ENCODE data around the gene OTUB1. TPM values are rescaled to one million over a fixed set of nuclear protein-coding genes. Genes with fewer than 3 reads are reported as not detected.

The OTUB1 gene
- total RNA-seq, 1 donor from 2014 or later = 60.6 TPM

GRCh38 chr11:63986932-63987513, 785 bp downstream of the OTUB1 start:
- Histone ChIP-seq H3K4me1 (peaks cover 17% of the 10 kb centered on the region), H3K36me3 (peaks cover 30% of the 10 kb centered on the region), H3K9me3 (no peaks in the 10 kb centered on the region), H3K27ac (peak overlapping the region; percentile 89), H3K27me3 (no peaks in the 10 kb centered on the region), H3K4me3 (peak overlapping the region; percentile 99)
- no peak for ATAC-seq
- no peak for TF ChIP-seq CTCF (IDR thresholded peaks at IDR 0.05)
- no peak for DNase-seq
- intact Hi-C loops (cut with DNase I) = no loop called here

GRCh38 chr11:63991558-63991957, 5.3 kb downstream of the OTUB1 start:
- peaks cover 53% of the 10 kb centered on the region for H3K36me3 ChIP-seq
- no peak for ATAC-seq
- peaks cover 11% of the 10 kb centered on the region for H3K4me1 ChIP-seq
- DNase-seq = no peak
- no peak for TF ChIP-seq CTCF (IDR thresholded peaks at IDR 0.05)
- H3K9me3 ChIP-seq = no peaks in the 10 kb centered on the region
- no peaks in the 10 kb centered on the region for H3K27me3 ChIP-seq
- H3K27ac ChIP-seq = no peak overlapping the region
- intact Hi-C loops (cut with DNase I) = no loop called here
- H3K4me3 ChIP-seq = no peak overlapping the region

GRCh38 chr11:63993100-63993499, 6.9 kb downstream of the OTUB1 start:
- Histone ChIP-seq H3K36me3 (peaks cover 67% of the 10 kb centered on the region), H3K27ac (no peak overlapping the region), H3K4me3 (no peak overlapping the region), H3K4me1 (no peaks in the 10 kb centered on the region), H3K27me3 (no peaks in the 10 kb centered on the region), H3K9me3 (no peaks in the 10 kb centered on the region)
- ATAC-seq = no peak
- intact Hi-C loops (cut with DNase I) = no loop called here
- no peak for DNase-seq
- TF ChIP-seq CTCF (IDR thresholded peaks at IDR 0.05) = no peak

DNA sequence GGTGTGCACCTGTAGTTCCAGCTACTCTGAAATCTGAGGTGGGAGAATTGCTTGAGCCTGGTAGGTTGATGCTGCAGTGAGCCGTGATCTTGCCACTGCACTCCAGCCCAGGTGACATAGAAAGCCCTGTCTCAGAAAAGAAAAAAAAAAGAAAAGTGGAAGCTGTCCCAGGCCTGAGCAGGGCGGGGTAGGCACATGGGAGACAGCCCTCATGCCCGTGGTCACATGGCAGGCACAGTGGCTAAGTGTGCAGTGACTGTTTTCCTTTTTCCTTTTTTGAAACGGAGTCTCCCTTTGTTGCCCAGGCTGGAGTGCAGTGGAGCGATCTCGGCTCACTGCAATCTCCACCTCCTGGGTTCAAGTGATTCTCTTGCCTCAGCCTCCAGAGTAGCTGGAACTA, 7.8 kb downstream of the OTUB1 start:
- ATAC-seq (peak; percentile 69), DNase-seq (no peak)
- Histone ChIP-seq H3K27me3 (no peaks in the 10 kb centered on the region), H3K36me3 (peaks cover 61% of the 10 kb centered on the region), H3K27ac (no peak overlapping the region), H3K9me3 (no peaks in the 10 kb centered on the region), H3K4me1 (peaks cover 3% of the 10 kb centered on the region), H3K4me3 (no peak overlapping the region)
- intact Hi-C loops (cut with DNase I) = no loop called here
- TF ChIP-seq CTCF (IDR thresholded peaks at IDR 0.05) = no peak

GRCh38 chr11:63996512-63996911, 10.3 kb downstream of the OTUB1 start:
- intact Hi-C loops (cut with DNase I) = no loop called here
- Histone ChIP-seq H3K4me3 (no peak overlapping the region), H3K27ac (no peak overlapping the region), H3K27me3 (no peaks in the 10 kb centered on the region), H3K4me1 (peaks cover 27% of the 10 kb centered on the region), H3K36me3 (peaks cover 42% of the 10 kb centered on the region), H3K9me3 (no peaks in the 10 kb centered on the region)
- no peak for DNase-seq
- ATAC-seq = no peak
- TF ChIP-seq CTCF (IDR thresholded peaks at IDR 0.05) = no peak
